AG09309 (cell line): ENCODE results near the gene CRAT.

Experiments
- DNase-seq: peaks from one replicate; pipeline ENCODE4 v3.0.0-alpha.2; 2010; ENCODE audit warnings: low read depth
- H3K4me3 ChIP-seq: 2 replicates; pipeline ENCODE4 v1.5.1; 2011; ENCODE audit warnings: mild to moderate bottlenecking, low read depth, low read length, moderate library complexity; ENCODE audit not compliant: control insufficient read depth
- TF ChIP-seq, protein P1 (sequence below): IDR thresholded peaks from 2 replicates; pipeline ENCODE4 v1.5.1; 2011; ENCODE audit warnings: mild to moderate bottlenecking, low read depth, low read length, inconsistent platforms; ENCODE audit not compliant: insufficient read depth, control insufficient read depth; ENCODE audit errors: missing control alignments

CRAT gene

DNA sequence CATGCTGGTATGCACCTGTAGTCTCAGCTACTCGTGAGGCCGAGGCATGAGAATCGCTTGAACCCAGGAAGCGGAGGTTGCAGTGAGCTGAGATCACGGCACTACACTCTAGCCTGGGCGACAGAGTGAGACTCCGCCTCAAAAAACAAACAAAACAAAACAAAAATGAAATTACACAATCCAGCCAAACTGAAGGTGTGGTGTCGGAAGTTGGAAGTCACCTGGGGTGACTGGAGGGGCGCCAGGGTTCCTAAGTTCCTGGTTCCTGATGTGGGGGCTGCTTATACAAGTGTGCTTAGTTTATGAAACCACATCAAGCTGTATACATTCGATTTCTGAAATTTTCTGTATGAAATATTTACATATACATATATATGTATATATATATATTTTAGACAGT is 33.4 kb downstream of the CRAT start:
- TF ChIP-seq, protein P1, sequence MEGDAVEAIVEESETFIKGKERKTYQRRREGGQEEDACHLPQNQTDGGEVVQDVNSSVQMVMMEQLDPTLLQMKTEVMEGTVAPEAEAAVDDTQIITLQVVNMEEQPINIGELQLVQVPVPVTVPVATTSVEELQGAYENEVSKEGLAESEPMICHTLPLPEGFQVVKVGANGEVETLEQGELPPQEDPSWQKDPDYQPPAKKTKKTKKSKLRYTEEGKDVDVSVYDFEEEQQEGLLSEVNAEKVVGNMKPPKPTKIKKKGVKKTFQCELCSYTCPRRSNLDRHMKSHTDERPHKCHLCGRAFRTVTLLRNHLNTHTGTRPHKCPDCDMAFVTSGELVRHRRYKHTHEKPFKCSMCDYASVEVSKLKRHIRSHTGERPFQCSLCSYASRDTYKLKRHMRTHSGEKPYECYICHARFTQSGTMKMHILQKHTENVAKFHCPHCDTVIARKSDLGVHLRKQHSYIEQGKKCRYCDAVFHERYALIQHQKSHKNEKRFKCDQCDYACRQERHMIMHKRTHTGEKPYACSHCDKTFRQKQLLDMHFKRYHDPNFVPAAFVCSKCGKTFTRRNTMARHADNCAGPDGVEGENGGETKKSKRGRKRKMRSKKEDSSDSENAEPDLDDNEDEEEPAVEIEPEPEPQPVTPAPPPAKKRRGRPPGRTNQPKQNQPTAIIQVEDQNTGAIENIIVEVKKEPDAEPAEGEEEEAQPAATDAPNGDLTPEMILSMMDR = no peak
- H3K4me3 ChIP-seq = no peak overlapping the region

DNA sequence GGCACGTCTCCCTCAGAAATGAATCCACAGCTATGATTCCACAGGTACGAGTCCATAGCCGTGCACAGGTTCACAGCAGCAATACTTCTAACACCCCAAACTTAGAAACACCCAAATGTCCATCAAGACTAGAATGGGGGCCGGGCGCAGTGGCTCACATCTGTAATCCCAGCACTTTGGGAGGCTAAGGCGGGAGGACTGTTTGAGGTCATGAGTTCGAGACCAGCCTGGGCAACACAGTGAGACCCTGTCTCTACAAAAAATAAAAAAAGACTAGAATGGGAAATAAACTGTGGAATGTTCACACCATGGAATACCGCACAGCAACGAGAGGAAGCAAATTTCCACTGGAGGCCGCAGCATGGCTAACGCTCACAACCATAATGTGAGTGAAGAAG is 34.0 kb downstream of the CRAT start:
- TF ChIP-seq, protein P1 = no peak
- DNase-seq = no peak
- no peak overlapping the region for H3K4me3 ChIP-seq

More for the DNA sequence above, 33.4 kb downstream of the CRAT start:
- no peak for DNase-seq

DNA sequence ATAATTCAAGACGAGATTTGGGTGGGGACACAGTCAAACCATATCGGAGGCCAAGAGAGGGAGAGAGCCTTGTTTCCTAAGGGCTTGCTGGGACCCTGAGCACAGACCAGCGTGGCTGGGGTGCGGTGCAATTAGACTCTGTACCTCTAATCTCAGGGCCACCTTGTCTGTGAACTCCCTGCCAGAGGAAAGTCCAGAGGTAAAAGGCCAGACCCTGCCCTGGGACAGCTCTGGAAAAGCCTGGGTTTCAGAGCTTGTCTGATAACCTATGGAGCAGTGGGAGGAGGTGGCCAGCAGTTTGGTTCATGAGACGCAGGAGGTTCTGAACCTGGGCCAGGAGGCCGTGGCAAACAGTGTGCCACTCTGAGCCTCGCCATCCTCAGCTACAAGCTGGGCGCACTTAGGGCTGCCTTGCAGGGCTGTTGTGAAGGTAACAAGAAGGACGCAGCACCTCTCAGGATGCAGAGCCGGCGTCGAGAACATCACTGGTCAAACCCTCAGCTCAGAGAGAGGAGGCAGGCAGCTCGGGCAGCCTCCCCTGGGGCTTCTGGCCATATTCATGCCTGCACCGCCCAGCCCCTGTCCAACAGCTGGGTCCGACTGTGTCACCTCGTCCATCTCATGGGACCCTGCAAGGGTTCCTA is 34.5 kb downstream of the CRAT start:
- TF ChIP-seq, protein P1 = no peak
- H3K4me3 ChIP-seq = no peak overlapping the region
- no peak for DNase-seq

DNA sequence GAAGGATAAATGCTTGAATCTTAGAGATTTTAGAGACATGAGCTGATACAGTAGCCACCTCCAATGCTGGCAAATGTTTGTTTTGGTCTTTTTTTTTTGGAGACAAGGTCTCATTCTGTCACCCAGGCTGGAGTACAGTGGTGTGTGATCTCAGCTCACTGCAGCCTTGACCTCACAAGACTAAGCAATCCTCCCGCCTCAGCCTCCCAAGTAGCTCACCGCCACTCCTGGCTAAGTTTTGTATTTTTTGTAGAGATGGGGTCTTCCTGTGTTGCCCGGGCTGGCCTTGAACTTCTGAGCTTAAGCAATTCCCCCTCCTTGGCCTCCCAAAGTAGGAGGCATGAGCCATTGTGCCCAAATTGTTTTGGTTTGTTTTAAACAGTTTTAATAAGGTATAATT is 36.5 kb downstream of the CRAT start:
- no peak overlapping the region for H3K4me3 ChIP-seq
- TF ChIP-seq, protein P1 = no peak
- DNase-seq = no peak

DNA sequence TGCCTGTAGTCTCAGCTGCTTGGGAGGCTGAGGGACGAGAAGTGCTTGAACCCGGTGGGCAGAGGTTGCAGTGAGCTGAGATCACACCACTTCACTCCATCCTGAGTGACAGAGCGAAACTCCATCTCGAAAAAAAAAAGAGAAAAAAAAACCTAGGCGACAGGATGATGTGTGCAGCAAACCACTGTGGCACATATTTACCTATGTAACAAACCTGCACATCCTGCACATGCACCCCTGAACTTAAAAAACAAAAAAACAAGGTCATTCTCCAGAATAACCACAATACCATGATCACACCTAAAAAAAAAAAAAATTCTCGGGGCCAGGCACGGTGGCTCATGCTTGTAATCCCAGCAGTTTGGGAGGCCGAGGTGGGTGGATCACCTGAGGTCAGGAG is 37.2 kb downstream of the CRAT start:
- H3K4me3 ChIP-seq = no peak overlapping the region
- no peak for DNase-seq
- TF ChIP-seq, protein P1 = no peak

DNA sequence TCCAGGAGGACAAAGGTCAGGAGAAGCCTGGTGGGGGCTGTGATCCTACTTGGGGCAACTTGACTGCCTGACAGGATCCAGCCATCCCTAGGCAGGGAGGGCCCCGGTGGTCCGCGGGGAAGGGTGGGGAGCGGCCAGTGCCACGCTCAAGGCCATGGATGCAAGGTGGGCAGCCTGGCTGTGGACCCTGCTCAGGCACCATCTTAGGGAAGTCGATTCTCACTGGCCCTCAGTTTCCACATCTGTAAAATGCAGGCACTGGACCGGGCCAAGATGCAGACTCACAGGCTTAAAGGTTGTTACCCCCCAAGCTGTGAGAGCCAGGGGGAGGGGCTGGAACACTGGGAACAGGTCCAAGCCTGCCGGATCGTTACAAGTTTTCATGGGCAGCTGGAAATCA is 38.4 kb downstream of the CRAT start:
- TF ChIP-seq, protein P1 = no peak
- no peak for DNase-seq
- H3K4me3 ChIP-seq = no peak overlapping the region

DNA sequence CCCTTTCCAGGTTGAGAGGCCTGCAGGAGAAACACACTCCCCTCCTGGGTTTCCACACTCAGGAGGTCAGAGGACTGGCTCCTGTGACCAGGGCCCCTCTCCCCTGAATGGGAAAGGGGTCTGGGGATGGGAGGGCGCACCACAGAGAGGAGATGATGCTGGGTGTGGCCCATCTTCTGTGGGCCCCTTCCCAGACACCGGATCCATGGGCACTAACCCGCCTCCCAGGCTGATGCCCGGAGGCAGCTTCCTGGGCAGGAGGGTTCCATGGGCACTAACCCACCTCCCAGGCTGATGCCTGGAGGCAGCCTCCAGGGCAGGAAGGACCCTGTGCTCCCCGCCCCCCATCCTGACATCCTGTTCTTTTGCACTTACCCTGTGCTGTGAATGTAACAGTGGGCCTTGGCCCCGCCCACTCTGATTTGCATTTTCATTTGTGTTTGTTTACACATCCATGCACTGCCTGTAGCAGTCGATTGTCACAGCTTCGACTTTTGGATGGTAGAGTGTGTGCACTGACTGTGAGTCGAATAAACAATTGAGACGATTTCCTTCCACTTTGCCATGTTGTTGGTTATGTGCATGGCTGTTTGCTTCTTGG is 39.0 kb downstream of the CRAT start:
- no peak overlapping the region for H3K4me3 ChIP-seq
- no peak for DNase-seq

More for the DNA sequence above, 39.0 kb downstream of the CRAT start:
- TF ChIP-seq, protein P1 = no peak
